ENCODE measurements around the gene ZNF750. TPM values are rescaled to one million over a fixed set of nuclear protein-coding genes. Genes with fewer than 3 reads are reported as not detected.

Gene ZNF750
- total and polyA plus RNA-seq, 2 of the 13 experiments (the other 11 are each of a cell fraction or from before 2014, with no cell fraction given): not detected

DNA sequence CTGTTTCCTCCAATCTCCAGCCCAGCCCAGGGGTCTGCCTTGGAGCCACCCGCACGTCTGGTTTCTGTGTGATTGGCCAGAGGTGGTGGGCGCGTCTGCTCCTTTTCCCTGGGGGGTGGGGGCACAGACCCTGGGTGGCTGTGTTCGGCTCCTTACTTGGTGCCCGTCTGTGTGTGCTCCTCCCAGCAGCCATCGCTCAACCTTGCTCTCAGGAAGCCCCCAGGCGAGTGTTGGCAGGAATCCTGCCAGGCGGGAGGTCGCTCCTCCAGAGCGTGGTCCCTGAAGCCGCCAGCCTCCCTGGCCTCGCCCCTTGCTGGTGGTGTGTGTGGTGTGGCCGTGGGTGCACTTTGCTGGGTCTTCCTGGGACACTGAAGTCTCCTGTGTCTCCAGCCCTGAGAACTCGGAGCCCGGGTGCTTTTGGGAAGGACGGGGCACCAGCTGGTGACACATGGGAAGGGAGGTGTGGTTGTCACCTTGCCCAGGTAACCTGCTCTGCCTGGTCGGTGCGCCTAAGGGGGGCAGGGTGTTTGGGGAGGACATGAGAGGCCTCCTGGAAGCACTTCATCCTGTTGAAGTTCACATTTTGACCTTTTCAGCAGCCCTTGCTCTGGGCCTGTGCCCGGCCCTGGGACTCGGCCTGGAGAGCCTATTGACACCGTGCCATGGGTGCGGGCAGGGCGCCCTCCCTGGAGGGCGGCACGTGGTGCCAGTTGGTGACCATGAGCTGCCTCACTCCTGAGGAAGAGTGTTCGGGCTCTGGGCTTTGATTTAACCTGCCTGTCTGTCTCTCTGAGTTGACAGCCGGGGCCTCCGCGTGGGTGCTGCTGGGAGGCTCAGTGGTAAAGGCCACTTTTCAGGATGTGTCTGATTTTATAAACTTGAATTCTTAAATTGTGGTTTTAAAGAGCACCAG is 49.0 kb upstream of the ZNF750 start (continued):
- TF ChIP-seq, protein P1, sequence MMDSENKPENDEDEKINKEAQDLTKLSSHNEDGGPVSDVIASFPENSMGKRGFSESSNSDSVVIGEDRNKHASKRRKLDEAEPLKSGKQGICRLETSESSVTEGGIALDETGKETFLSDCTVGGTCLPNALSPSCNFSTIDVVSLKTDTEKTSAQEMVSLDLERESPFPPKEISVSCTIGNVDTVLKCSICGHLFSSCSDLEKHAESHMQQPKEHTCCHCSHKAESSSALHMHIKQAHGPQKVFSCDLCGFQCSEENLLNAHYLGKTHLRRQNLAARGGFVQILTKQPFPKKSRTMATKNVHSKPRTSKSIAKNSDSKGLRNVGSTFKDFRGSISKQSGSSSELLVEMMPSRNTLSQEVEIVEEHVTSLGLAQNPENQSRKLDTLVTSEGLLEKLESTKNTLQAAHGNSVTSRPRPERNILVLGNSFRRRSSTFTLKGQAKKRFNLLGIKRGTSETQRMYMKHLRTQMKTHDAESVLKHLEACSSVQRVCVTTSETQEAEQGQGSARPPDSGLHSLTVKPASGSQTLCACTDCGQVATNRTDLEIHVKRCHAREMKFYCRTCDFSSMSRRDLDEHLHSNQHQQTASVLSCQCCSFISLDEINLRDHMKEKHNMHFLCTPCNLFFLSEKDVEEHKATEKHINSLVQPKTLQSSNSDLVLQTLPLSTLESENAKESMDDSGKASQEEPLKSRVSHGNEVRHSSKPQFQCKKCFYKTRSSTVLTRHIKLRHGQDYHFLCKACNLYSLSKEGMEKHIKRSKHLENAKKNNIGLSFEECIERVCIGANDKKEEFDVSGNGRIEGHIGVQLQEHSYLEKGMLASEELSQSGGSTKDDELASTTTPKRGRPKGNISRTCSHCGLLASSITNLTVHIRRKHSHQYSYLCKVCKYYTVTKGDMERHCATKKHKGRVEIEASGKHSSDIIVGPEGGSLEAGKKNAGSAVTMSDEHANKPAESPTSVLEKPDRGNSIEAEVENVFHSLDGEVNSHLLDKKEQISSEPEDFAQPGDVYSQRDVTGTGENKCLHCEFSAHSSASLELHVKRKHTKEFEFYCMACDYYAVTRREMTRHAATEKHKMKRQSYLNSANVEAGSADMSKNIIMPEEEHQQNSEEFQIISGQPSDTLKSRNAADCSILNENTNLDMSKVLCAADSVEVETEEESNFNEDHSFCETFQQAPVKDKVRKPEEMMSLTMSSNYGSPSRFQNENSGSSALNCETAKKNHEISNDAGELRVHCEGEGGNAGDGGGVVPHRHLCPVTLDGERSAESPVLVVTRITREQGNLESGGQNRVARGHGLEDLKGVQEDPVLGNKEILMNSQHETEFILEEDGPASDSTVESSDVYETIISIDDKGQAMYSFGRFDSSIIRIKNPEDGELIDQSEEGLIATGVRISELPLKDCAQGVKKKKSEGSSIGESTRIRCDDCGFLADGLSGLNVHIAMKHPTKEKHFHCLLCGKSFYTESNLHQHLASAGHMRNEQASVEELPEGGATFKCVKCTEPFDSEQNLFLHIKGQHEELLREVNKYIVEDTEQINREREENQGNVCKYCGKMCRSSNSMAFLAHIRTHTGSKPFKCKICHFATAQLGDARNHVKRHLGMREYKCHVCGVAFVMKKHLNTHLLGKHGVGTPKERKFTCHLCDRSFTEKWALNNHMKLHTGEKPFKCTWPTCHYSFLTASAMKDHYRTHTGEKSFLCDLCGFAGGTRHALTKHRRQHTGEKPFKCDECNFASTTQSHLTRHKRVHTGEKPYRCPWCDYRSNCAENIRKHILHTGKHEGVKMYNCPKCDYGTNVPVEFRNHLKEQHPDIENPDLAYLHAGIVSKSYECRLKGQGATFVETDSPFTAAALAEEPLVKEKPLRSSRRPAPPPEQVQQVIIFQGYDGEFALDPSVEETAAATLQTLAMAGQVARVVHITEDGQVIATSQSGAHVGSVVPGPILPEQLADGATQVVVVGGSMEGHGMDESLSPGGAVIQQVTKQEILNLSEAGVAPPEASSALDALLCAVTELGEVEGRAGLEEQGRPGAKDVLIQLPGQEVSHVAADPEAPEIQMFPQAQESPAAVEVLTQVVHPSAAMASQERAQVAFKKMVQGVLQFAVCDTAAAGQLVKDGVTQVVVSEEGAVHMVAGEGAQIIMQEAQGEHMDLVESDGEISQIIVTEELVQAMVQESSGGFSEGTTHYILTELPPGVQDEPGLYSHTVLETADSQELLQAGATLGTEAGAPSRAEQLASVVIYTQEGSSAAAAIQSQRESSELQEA (CRISPR knock-in tag; IDR thresholded peaks at IDR 0.05; ENCODE audit: not compliant biosample characterization): no peak
- TF ChIP-seq, protein P2, sequence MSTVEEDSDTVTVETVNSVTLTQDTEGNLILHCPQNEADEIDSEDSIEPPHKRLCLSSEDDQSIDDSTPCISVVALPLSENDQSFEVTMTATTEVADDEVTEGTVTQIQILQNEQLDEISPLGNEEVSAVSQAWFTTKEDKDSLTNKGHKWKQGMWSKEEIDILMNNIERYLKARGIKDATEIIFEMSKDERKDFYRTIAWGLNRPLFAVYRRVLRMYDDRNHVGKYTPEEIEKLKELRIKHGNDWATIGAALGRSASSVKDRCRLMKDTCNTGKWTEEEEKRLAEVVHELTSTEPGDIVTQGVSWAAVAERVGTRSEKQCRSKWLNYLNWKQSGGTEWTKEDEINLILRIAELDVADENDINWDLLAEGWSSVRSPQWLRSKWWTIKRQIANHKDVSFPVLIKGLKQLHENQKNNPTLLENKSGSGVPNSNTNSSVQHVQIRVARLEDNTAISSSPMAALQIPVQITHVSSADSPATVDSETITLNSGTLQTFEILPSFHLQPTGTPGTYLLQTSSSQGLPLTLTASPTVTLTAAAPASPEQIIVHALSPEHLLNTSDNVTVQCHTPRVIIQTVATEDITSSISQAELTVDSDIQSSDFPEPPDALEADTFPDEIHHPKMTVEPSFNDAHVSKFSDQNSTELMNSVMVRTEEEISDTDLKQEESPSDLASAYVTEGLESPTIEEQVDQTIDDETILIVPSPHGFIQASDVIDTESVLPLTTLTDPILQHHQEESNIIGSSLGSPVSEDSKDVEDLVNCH (CRISPR knock-in tag; IDR thresholded peaks at IDR 0.05): no peak
- no peak for TF ChIP-seq ZNF577 (CRISPR knock-in tag; IDR thresholded peaks at IDR 0.05; ENCODE audit: borderline replicate concordance, low read depth)
- TF ChIP-seq, protein P3, sequence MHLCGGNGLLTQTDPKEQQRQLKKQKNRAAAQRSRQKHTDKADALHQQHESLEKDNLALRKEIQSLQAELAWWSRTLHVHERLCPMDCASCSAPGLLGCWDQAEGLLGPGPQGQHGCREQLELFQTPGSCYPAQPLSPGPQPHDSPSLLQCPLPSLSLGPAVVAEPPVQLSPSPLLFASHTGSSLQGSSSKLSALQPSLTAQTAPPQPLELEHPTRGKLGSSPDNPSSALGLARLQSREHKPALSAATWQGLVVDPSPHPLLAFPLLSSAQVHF (CRISPR knock-in tag; IDR thresholded peaks at IDR 0.05): no peak
- 0 out of 2 replicates have a peak, but pooled peaks have one; percentile 13 for TF ChIP-seq NRL (CRISPR knock-in tag; IDR thresholded peaks at IDR 0.05; ENCODE audit: borderline replicate concordance)
- no peak for TF ChIP-seq MBD4 (IDR thresholded peaks at IDR 0.05; ENCODE audit: borderline replicate concordance, low read length)
- no peak for TF ChIP-seq ZNF446 (CRISPR knock-in tag; IDR thresholded peaks at IDR 0.05)
- no peak for TF ChIP-seq ZSCAN22 (CRISPR knock-in tag; IDR thresholded peaks at IDR 0.05)
- TF ChIP-seq SMAD9 (CRISPR knock-in tag; IDR thresholded peaks at IDR 0.05): 0 out of 2 replicates have a peak, but pooled peaks have one; percentile 41
- no peak for TF ChIP-seq POLR2A (IDR thresholded peaks at IDR 0.05; ENCODE audit: insufficient read depth in 1 of 2, low read depth in 2 of 2, low read length in 2 of 2)
- TF ChIP-seq ZNF333 (CRISPR knock-in tag; IDR thresholded peaks at IDR 0.05; ENCODE audit: borderline replicate concordance): no peak
- TF ChIP-seq ZNF451 (CRISPR knock-in tag; IDR thresholded peaks at IDR 0.05): no peak
- TF ChIP-seq NFIB (CRISPR knock-in tag; IDR thresholded peaks at IDR 0.05; ENCODE audit: borderline replicate concordance): no peak
- no peak for TF ChIP-seq SATB2 (CRISPR knock-in tag; IDR thresholded peaks at IDR 0.05)
